Endodermal cell (in vitro differentiated cells): ENCODE measurements around the gene CELF2. TPM values are rescaled to one million over a fixed set of nuclear protein-coding genes. Genes with fewer than 3 reads are reported as not detected.

Experiments used
- DNase-seq: peaks from one replicate; pipeline ENCODE4 v3.0.0-alpha.2; 2017
- H3K27ac ChIP-seq: 2 replicates; pipeline ENCODE4 v1.5.1; 2013; ENCODE audit warnings: mild to moderate bottlenecking, low read depth, low read length, moderate library complexity
- H3K27me3 ChIP-seq: 2 replicates; pipeline ENCODE4 v1.6.1; 2013; ENCODE audit warnings: mild to moderate bottlenecking, low read length, moderate library complexity; ENCODE audit not compliant: insufficient read depth, control insufficient read depth, poor library complexity, severe bottlenecking
- H3K36me3 ChIP-seq: 2 replicates; pipeline ENCODE4 v1.7.0; 2013; ENCODE audit warnings: mild to moderate bottlenecking, low read length, moderate library complexity; ENCODE audit not compliant: control insufficient read depth, insufficient read depth
- H3K4me1 ChIP-seq: one replicate; pipeline ENCODE4 v1.7.0; 2013; ENCODE audit warnings: low read length; ENCODE audit not compliant: control insufficient read depth, insufficient read depth
- H3K4me3 ChIP-seq: 2 replicates; pipeline ENCODE4 v1.5.1; 2013; ENCODE audit warnings: mild to moderate bottlenecking, low read length, moderate library complexity
- H3K9ac ChIP-seq: 2 replicates; pipeline ENCODE4 v1.6.1; 2013; ENCODE audit warnings: mild to moderate bottlenecking, low read length, moderate library complexity; ENCODE audit not compliant: poor library complexity, severe bottlenecking; ENCODE audit errors: extremely low read depth
- H3K9me3 ChIP-seq: 2 replicates; pipeline ENCODE4 v1.6.1; 2013; ENCODE audit warnings: mild to moderate bottlenecking, low read length, moderate library complexity; ENCODE audit not compliant: control insufficient read depth
- H3K27ac Mint-ChIP-seq: 2 replicates; pipeline ENCODE4 v1.8.0; 2020; ENCODE audit warnings: mixed read lengths
- H3K27me3 Mint-ChIP-seq: 2 replicates; pipeline ENCODE4 v1.8.0; 2021; ENCODE audit warnings: mild to moderate bottlenecking, mixed read lengths; ENCODE audit not compliant: insufficient read depth
- H3K36me3 Mint-ChIP-seq: 2 replicates; pipeline ENCODE4 v1.8.0; 2020; ENCODE audit warnings: low read depth, mixed read lengths
- H3K4me1 Mint-ChIP-seq: 2 replicates; pipeline ENCODE4 v1.8.0; 2020; ENCODE audit warnings: mixed read lengths
- H3K4me3 Mint-ChIP-seq: 2 replicates; pipeline ENCODE4 v1.8.0; 2020; ENCODE audit warnings: mild to moderate bottlenecking, moderate library complexity, mixed read lengths
- H3K9me3 Mint-ChIP-seq: 2 replicates; pipeline ENCODE4 v1.8.0; 2020; ENCODE audit warnings: mild to moderate bottlenecking, mixed read lengths
- WGBS, 2 experiments: methylation state at CpG; one replicate each; pipeline versions ENCODE4 v1.1.5 to v1.1.7; 2013; ENCODE audit warnings: missing lambda C conversion rate in 2 of 2, mixed read lengths in 1 of 2; ENCODE audit not compliant: insufficient coverage in 1 of 2, insufficient read length in 1 of 2; 5-methylcytosine and 5-hydroxymethylcytosine counted together
- total RNA-seq, 2 donors: library from RNA; stranded (reverse); fragmentation: NEBNext Ultra II Directional in 1 of 2; extraction: Animal tissue kit (Norgen Biotek cat#: 25700) in 1 of 2; gene quantifications; 2 replicates in 1 of 2; 3 replicates in 1 of 2; pipeline ENCODE4 v1.2.1, GENCODE V29; 2021
- TF ChIP-seq, protein P1 (sequence below): fragments of 200-600 bp; sonication (generic); conservative IDR thresholded peaks from 2 replicates; pipeline ENCODE4 v1.5.0; 2021; ENCODE audit warnings: antibody characterized with exemption, mild to moderate bottlenecking

Gene CELF2
- total RNA-seq, 2 donors from 2014 or later = 79.9 to 96.1 TPM

DNA sequence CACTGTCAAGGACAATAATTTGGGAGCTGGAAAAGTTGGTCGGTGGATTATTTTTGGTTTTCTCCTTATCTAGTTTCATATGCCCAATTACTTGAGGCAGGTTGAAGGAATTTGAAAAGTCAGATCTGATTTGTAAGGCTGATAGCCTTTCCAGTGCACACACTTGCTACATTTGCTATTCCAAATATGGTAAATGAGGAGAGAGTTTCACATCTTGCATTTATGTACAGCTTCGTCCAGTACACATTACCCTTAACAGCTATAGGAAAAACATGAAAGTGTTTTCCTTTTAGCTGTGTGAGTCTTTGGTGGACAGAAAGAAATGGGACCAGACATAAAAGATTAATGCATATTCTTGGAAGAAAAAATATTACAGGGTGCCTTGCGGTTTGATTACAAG lies 201.8 kb downstream of the CELF2 start:
- 80 to 94% methylated on average over 1 to 2 of the region's 3 CpGs for WGBS, 2 experiments
- Mint-ChIP-seq H3K36me3 (peaks cover 14% of the 10 kb centered on the region), H3K4me3 (no peak overlapping the region), H3K27ac (no peak overlapping the region), H3K27me3 (no peaks in the 10 kb centered on the region), H3K9me3 (no peaks in the 10 kb centered on the region), H3K4me1 (peaks cover 4% of the 10 kb centered on the region)
- Histone ChIP-seq H3K9ac (no peak overlapping the region), H3K9me3 (no peaks in the 10 kb centered on the region), H3K27me3 (no peaks in the 10 kb centered on the region), H3K27ac (no peak overlapping the region), H3K4me1 (no peaks in the 10 kb centered on the region), H3K4me3 (no peak overlapping the region), H3K36me3 (peaks cover 43% of the 10 kb centered on the region)
- no peak for DNase-seq
- TF ChIP-seq, protein P1, sequence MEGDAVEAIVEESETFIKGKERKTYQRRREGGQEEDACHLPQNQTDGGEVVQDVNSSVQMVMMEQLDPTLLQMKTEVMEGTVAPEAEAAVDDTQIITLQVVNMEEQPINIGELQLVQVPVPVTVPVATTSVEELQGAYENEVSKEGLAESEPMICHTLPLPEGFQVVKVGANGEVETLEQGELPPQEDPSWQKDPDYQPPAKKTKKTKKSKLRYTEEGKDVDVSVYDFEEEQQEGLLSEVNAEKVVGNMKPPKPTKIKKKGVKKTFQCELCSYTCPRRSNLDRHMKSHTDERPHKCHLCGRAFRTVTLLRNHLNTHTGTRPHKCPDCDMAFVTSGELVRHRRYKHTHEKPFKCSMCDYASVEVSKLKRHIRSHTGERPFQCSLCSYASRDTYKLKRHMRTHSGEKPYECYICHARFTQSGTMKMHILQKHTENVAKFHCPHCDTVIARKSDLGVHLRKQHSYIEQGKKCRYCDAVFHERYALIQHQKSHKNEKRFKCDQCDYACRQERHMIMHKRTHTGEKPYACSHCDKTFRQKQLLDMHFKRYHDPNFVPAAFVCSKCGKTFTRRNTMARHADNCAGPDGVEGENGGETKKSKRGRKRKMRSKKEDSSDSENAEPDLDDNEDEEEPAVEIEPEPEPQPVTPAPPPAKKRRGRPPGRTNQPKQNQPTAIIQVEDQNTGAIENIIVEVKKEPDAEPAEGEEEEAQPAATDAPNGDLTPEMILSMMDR = no peak

DNA sequence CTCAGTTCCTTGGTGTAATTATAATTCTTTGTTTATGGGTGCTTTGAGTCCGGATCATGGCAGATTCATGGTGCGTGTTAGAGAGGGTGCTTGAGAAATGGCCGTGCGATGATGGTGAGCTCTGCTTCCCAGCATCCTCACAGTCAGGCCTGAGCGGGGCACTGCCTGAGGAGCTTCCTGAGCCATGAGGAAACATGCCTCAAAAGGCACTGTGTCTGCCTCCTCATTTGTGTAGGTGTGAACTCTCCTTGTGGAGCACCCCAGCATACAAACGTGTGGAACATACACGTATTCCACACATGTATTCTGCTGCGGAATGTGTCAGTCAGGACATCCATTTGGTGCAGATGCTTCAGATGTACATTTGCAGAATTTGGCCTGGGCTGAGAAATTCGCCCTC lies 205.4 kb downstream of the CELF2 start:
- Mint-ChIP-seq H3K4me1 (no peaks in the 10 kb centered on the region), H3K27me3 (no peaks in the 10 kb centered on the region), H3K36me3 (peaks cover 12% of the 10 kb centered on the region), H3K9me3 (no peaks in the 10 kb centered on the region), H3K4me3 (no peak overlapping the region), H3K27ac (no peak overlapping the region)
- Histone ChIP-seq H3K9ac (no peak overlapping the region), H3K27me3 (no peaks in the 10 kb centered on the region), H3K4me3 (no peak overlapping the region), H3K9me3 (no peaks in the 10 kb centered on the region), H3K4me1 (no peaks in the 10 kb centered on the region), H3K27ac (no peak overlapping the region), H3K36me3 (peaks cover 55% of the 10 kb centered on the region)
- 90 to 93% methylated on average over 9 of the region's 9 CpGs for WGBS, 2 experiments
- DNase-seq = no peak
- TF ChIP-seq, protein P1 = no peak

DNA sequence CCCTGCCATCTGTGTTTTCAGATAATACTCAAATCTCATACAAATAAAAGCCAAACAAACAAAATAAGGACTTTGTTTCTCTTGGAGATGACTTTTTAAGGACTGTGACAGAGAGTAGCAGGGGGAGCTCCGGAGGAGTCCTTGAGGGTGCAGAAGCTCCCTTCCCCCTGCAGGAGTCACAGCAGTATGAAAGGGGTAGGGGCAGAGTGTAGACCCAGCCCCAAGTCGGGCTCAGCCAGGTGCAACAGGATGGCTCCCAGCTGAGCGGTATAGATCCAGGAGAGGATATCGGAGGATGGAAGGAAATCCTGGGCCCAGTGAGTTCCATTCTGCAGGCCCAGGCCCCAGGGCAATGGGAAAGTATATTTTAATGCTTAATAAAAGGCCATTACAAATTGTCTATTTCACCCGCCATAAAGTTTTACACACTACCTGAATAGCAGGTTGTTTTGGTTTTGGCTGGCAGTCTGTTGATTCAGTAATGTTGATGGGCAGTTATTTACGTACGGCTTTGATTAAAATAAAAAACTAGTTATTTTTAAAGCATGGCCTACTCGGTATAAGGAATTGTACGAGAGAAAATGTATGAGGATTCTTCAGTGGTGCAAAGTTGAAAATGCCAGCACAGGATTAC lies 206.0 kb downstream of the CELF2 start:
- WGBS, 2 experiments = 98% methylated on average over 4 to 9 of the region's 9 CpGs
- peaks cover 12% of the 10 kb centered on the region for H3K36me3 Mint-ChIP-seq
- H3K4me1 Mint-ChIP-seq = no peaks in the 10 kb centered on the region

More for the DNA sequence above, 206.0 kb downstream of the CELF2 start:
- Mint-ChIP-seq H3K27me3 (no peaks in the 10 kb centered on the region), H3K4me3 (no peak overlapping the region), H3K27ac (no peak overlapping the region), H3K9me3 (no peaks in the 10 kb centered on the region)
- Histone ChIP-seq H3K4me1 (no peaks in the 10 kb centered on the region), H3K9ac (no peak overlapping the region), H3K36me3 (peaks cover 50% of the 10 kb centered on the region), H3K27me3 (no peaks in the 10 kb centered on the region), H3K4me3 (no peak overlapping the region), H3K27ac (no peak overlapping the region), H3K9me3 (no peaks in the 10 kb centered on the region)
- TF ChIP-seq, protein P1 = peak; percentile 18
- no peak for DNase-seq
